22Rv1 (cell line): ENCODE measurements around the gene LIG3.

ENCODE experiments used
- CTCF ChIP-seq: fragments of 450-650 bp; IDR thresholded peaks from 2 replicates; pipeline ENCODE4 v1.5.1; 2017; ENCODE audit warnings: mild to moderate bottlenecking
- ZFX ChIP-seq: fragments of 450-650 bp; IDR thresholded peaks from 2 replicates; pipeline ENCODE4 v1.6.1; 2017; ENCODE audit warnings: antibody characterized with exemption, borderline replicate concordance

- TF ChIP-seq CTCF (no peak), ZFX (no peak)
Measured at GRCh38 chr17:35025541-35025940, 45.2 kb downstream of the LIG3 start.
